ENCODE data around the gene UBR2. TPM values are rescaled to one million over a fixed set of nuclear protein-coding genes. Genes with fewer than 3 reads are reported as not detected.
A peak's percentile ranks its signal among the peaks of the same experiment; 100 is the strongest.

The UBR2 gene
- total and polyA plus RNA-seq, 2 donors (not counting 1 experiment from before 2014, with no cell fraction given): 17.9 to 34.7 TPM

DNA sequence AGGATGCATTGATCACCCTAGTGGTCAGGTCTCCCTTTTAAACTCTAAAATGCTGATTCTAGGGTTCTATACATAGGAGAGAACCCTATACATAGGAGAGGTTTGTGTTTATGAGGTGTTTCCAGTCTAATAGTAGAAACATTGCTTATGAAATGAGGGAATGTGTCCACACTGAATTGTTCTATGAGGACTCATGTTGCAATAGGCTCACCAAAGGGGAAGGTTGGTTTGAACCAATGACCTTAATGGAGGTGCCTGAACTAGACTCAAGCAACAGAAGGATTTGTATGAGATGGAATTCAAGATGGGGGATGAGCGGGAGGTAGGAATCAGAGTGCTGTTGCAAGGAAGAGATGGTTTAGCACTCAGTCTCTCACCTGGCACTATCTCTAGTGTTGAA lies 33.5 kb upstream of the UBR2 start:
- TF ChIP-seq EZH2 (IDR thresholded peaks at IDR 0.05; ENCODE audit: low read length, missing control alignments): no peak
- TF ChIP-seq, protein P1, sequence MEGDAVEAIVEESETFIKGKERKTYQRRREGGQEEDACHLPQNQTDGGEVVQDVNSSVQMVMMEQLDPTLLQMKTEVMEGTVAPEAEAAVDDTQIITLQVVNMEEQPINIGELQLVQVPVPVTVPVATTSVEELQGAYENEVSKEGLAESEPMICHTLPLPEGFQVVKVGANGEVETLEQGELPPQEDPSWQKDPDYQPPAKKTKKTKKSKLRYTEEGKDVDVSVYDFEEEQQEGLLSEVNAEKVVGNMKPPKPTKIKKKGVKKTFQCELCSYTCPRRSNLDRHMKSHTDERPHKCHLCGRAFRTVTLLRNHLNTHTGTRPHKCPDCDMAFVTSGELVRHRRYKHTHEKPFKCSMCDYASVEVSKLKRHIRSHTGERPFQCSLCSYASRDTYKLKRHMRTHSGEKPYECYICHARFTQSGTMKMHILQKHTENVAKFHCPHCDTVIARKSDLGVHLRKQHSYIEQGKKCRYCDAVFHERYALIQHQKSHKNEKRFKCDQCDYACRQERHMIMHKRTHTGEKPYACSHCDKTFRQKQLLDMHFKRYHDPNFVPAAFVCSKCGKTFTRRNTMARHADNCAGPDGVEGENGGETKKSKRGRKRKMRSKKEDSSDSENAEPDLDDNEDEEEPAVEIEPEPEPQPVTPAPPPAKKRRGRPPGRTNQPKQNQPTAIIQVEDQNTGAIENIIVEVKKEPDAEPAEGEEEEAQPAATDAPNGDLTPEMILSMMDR (conservative IDR thresholded peaks at IDR 0.05 in 1 of 2, IDR thresholded peaks at IDR 0.05 in 1 of 2; ENCODE audit: low read depth in 1 of 2, low read length in 2 of 2): no peak
- no peak overlapping the region for H3K4me2 ChIP-seq (ENCODE audit: extremely low read depth, insufficient read depth, low read length)
- H3K9me3 ChIP-seq (ENCODE audit: control insufficient read depth, insufficient read depth, low read depth, low read length): no peaks in the 10 kb centered on the region
- DNase-seq (ENCODE audit: low read depth in 2 of 2): no peak
- H3K36me3 ChIP-seq (ENCODE audit: control insufficient read depth, insufficient read depth, low read length): no peaks in the 10 kb centered on the region
- no peaks in the 10 kb centered on the region for H3K4me1 ChIP-seq (ENCODE audit: control insufficient read depth, extremely low read depth, insufficient read depth, low read length)
- no peak overlapping the region for H2AFZ ChIP-seq (ENCODE audit: low read length)
- H3K9ac ChIP-seq (ENCODE audit: insufficient read depth, low read length): no peak overlapping the region
- no peaks in the 10 kb centered on the region for H3K79me2 ChIP-seq (ENCODE audit: control insufficient read depth, insufficient read depth, low read length)
- no peak overlapping the region for H3K27ac ChIP-seq (ENCODE audit: insufficient read depth, low read length)
- no peaks in the 10 kb centered on the region for H3K27me3 ChIP-seq (ENCODE audit: control insufficient read depth, insufficient read depth, low read length)
- H3K4me3 ChIP-seq (replicated peaks in 1 of 4; ENCODE audit: control extremely low read depth in 1 of 4, insufficient read depth in 1 of 4, low read depth in 3 of 4, low read length in 4 of 4): no peak overlapping the region
- no peaks in the 10 kb centered on the region for H4K20me1 ChIP-seq (ENCODE audit: control insufficient read depth, extremely low read depth, insufficient read depth, low read length)

DNA sequence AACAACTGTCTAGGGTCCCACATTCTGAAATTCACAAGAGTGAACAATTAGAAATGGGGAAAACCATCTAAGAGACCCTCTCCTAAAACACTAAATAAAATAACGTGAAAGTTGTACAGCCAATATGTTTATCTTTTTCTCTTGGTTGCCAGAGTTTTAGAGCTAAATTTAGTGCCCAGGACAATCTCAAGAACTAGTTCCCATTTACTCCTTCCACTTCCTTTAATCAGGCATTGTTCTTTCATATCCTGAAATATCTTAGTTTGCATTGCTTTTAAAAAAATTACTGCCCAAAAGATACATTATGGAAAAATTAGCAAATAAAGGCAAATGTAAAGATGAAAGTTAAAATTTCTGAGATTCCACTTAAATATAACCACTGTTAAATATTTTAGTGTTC lies 33.1 kb upstream of the UBR2 start:
- Histone ChIP-seq H3K79me2 (ENCODE audit: control insufficient read depth, insufficient read depth, low read length) (no peaks in the 10 kb centered on the region), H3K27ac (ENCODE audit: insufficient read depth, low read length) (no peak overlapping the region), H2AFZ (ENCODE audit: low read length) (no peak overlapping the region), H3K9ac (ENCODE audit: insufficient read depth, low read length) (no peak overlapping the region), H3K4me2 (ENCODE audit: extremely low read depth, insufficient read depth, low read length) (no peak overlapping the region), H3K4me1 (ENCODE audit: control insufficient read depth, extremely low read depth, insufficient read depth, low read length) (no peaks in the 10 kb centered on the region), H3K36me3 (ENCODE audit: control insufficient read depth, insufficient read depth, low read length) (no peaks in the 10 kb centered on the region), H3K27me3 (ENCODE audit: control insufficient read depth, insufficient read depth, low read length) (no peaks in the 10 kb centered on the region), H3K9me3 (ENCODE audit: control insufficient read depth, insufficient read depth, low read depth, low read length) (no peaks in the 10 kb centered on the region), H4K20me1 (ENCODE audit: control insufficient read depth, extremely low read depth, insufficient read depth, low read length) (no peaks in the 10 kb centered on the region), H3K4me3 (replicated peaks in 1 of 4; ENCODE audit: control extremely low read depth in 1 of 4, insufficient read depth in 1 of 4, low read depth in 3 of 4, low read length in 4 of 4) (no peak overlapping the region)
- TF ChIP-seq, protein P1 (conservative IDR thresholded peaks at IDR 0.05 in 1 of 2, IDR thresholded peaks at IDR 0.05 in 1 of 2; ENCODE audit: low read depth in 1 of 2, low read length in 2 of 2): no peak
- TF ChIP-seq EZH2 (IDR thresholded peaks at IDR 0.05; ENCODE audit: low read length, missing control alignments): no peak
- no peak for DNase-seq (ENCODE audit: low read depth in 2 of 2)

DNA sequence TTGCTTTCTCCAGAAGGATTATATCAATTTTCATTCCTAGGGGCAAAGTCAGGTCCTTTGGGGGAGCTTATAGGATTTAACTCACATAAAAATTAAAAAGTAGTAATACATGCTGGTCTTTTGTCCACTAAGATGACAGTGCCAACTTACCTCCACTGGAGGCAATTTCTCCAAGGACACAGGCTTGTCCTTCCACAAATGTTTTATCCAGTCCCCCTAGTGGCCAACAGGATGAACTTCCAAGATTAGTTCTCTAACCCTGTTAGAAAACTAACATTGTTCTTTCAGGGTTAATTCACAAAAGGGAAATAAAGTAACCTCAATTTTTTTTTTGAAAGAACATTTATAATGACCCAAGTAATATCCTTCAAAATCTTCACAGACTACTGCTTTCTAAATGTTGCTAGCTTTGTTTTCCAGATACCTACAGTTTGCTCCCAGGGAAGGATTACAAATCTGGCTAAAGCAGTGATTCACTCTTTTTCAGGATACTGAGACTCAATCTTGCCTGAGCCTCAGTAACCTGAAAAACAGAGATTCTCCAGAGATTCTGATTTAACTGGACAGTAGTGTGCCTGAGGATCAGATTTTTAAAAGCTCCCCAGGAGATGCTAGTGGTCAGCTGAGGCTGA lies 31.7 kb upstream of the UBR2 start:
- H3K79me2 ChIP-seq (ENCODE audit: control insufficient read depth, insufficient read depth, low read length): no peaks in the 10 kb centered on the region
- DNase-seq (ENCODE audit: low read depth in 2 of 2): peak; percentile 68 to 79
- H3K9ac ChIP-seq (ENCODE audit: insufficient read depth, low read length): no peak overlapping the region
- H3K9me3 ChIP-seq (ENCODE audit: control insufficient read depth, insufficient read depth, low read depth, low read length): no peaks in the 10 kb centered on the region
- TF ChIP-seq, protein P1 (conservative IDR thresholded peaks at IDR 0.05 in 1 of 2, IDR thresholded peaks at IDR 0.05 in 1 of 2; ENCODE audit: low read depth in 1 of 2, low read length in 2 of 2): peak; percentile 70 to 83
- no peak for TF ChIP-seq EZH2 (IDR thresholded peaks at IDR 0.05; ENCODE audit: low read length, missing control alignments)
- H3K27me3 ChIP-seq (ENCODE audit: control insufficient read depth, insufficient read depth, low read length): no peaks in the 10 kb centered on the region
- H2AFZ ChIP-seq (ENCODE audit: low read length): no peak overlapping the region
- no peaks in the 10 kb centered on the region for H3K36me3 ChIP-seq (ENCODE audit: control insufficient read depth, insufficient read depth, low read length)
- H3K4me3 ChIP-seq (replicated peaks in 1 of 4; ENCODE audit: control extremely low read depth in 1 of 4, insufficient read depth in 1 of 4, low read depth in 3 of 4, low read length in 4 of 4): no peak overlapping the region
- H4K20me1 ChIP-seq (ENCODE audit: control insufficient read depth, extremely low read depth, insufficient read depth, low read length): no peaks in the 10 kb centered on the region
- H3K4me2 ChIP-seq (ENCODE audit: extremely low read depth, insufficient read depth, low read length): no peak overlapping the region
- H3K4me1 ChIP-seq (ENCODE audit: control insufficient read depth, extremely low read depth, insufficient read depth, low read length): no peaks in the 10 kb centered on the region
- H3K27ac ChIP-seq (ENCODE audit: insufficient read depth, low read length): no peak overlapping the region

Measured in fibroblast of lung (primary cell).